Amygdala (tissue), 56 donors: Measurements from ENCODE around the gene GABRE.

Experiments used
- DNase-seq, 56 donors: peaks; one replicate each; lab custom pipeline; 2025; lab: John Stamatoyannopoulos, UW

The GABRE gene, protein sequence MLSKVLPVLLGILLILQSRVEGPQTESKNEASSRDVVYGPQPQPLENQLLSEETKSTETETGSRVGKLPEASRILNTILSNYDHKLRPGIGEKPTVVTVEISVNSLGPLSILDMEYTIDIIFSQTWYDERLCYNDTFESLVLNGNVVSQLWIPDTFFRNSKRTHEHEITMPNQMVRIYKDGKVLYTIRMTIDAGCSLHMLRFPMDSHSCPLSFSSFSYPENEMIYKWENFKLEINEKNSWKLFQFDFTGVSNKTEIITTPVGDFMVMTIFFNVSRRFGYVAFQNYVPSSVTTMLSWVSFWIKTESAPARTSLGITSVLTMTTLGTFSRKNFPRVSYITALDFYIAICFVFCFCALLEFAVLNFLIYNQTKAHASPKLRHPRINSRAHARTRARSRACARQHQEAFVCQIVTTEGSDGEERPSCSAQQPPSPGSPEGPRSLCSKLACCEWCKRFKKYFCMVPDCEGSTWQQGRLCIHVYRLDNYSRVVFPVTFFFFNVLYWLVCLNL

GRCh38 chrX:151974336-151975227, at the start of gene GABRE:
TSS of gene GABRE (minus strand) at chrX:151974676. CDS start at chrX:151974625, 51 bp downstream.
- DNase-seq = peak in 1 of 56 donors; percentile 3

DNA sequence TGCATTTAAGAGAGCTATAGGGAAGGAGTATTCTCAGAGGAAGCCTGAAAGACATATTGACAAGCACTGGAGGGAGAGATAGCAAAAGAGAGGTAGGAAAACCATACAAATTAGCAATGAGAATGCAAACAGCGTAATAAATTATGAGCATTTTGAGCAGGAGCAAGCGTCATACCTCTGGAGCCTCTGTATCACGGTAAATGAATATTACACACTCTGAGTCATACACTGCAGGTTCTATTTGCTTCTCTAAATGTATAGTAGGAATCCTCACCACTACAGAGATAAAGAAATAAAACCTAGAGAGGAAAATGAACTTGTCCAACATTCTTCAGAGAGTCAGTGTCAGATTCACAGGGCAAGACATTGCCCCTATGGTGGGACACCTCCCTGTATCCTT, 46.4 kb upstream of the GABRE start:
- no peak for DNase-seq

DNA sequence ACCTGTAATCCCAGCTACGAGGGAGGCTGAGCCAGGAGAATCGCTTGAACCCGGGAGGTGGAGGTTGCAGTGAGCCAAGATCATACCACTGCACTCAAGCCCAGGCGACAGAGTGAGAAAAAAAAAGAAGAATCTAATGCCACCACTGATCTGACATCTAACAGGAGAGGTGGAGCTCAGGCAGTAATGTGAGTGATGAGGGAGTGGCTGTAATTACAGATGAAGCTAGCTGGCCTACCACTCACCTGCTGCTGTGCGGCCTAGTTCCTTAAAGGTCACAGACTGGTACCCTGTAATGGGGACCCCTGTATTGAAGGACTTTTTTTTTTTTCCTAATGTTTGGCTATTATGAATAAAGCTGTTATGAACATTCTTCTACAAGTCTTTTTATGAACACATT, 25.3 kb upstream of the GABRE start:
- no peak for DNase-seq

DNA sequence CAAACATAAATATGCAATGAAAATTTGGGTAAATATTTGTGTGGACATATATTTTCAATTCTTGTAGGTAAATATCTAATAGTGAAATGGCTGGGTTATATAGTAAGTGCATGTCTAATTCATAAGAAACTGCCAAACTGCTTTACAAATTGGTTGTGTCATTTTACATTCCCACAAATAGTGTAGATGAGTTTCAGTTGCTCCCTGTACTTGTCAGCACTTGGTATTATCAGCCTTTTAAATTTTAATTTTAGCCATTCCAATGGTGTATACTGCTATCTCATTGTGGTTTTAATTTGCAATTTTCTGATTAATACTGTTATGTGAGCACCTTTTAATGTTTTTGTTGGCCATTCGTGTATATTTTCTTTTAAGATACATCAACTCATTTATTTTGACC, 23.1 kb upstream of the GABRE start:
- DNase-seq = no peak

DNA sequence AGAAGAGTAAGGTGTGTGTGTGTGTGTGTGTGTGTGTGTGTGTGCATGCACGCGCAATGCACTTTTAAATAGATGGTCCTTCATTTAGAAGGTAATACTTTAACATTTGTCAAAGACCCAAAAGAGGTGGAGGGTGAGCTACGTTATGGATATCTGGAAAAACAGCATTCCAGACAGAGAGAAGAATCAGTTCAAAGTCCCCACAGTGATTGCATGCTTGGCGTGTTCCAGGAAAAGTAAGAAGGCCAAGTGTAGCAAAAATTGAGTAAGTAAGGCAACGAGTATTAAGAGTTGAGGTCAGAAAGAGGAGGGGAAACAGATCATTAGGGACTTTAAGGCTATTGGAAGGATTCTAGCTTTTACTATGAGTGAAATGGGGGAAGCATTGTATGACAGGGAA, 21.9 kb upstream of the GABRE start:
- no peak for DNase-seq

- no peak for DNase-seq
Measured at GRCh38 chrX:151994476-151994875, 20.0 kb upstream of the GABRE start.

- no peak for DNase-seq
Measured at GRCh38 chrX:151988706-151989299, 14.3 kb upstream of the GABRE start.

DNA sequence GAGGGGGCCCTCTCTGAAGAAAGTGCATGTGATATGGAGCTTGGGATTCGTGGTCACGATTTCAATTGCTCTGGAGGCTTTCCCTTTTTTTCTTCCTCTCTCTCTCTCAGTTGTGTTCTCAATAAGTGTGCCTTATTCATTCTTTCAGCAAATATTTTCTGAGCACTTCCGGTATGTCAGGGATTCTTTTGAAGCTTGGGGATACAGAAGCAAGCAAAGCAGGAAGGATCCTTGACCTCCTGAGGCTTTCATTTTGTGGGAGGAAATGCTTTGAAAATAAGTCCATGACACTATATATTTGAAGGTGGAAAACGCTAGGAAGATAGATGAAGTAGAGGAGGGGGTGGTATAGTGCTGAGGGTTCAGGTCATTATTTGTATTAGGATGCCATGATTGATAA, 12.6 kb upstream of the GABRE start:
- DNase-seq = no peak

GRCh38 chrX:151985955-151986354, 11.5 kb upstream of the GABRE start:
- no peak for DNase-seq

- DNase-seq = no peak
Measured at GRCh38 chrX:151985531-151985930, 11.1 kb upstream of the GABRE start.

GRCh38 chrX:151984902-151985301, 10.4 kb upstream of the GABRE start:
- no peak for DNase-seq

DNA sequence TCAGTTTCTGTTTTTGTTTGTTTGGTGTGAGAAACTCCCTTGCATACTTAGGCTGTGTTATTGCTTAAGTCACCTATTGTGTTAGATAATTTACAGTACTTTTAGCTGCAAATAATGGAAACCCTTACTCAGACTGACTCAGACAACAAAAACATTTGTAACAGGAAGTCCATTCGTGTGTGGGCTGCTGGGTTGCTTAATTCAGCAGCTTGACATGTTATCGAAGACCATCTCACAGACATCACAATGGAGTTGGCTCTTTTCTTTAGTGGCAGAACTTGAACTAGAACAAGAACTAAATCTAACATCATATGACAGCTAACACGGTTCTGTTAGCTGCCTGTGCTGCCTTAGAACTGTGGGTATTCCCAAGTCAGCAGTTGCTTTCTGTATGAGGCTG, 9.9 kb upstream of the GABRE start:
- no peak for DNase-seq

- DNase-seq = no peak
Measured at GRCh38 chrX:151983186-151983585, 8.7 kb upstream of the GABRE start.

DNA sequence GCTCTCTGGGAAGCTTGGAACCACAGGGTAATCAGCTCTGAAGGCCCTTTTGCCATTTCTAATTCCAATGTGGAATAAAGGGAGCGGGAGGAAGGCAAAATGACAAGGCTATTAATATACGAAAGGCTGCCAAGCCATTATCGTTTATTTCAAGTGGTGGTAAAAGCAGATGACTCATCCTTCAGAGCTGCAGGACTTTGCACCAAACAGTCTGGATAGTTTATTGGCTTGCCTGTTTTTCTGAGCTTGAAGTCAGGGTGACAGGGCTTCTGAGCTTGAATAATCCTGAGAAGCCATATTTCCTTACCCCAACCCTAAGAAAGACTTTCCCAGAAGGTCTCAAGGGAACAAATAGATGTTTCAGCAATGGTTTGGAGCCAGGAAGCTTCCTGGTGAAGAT, 7.7 kb upstream of the GABRE start:
- no peak for DNase-seq

DNA sequence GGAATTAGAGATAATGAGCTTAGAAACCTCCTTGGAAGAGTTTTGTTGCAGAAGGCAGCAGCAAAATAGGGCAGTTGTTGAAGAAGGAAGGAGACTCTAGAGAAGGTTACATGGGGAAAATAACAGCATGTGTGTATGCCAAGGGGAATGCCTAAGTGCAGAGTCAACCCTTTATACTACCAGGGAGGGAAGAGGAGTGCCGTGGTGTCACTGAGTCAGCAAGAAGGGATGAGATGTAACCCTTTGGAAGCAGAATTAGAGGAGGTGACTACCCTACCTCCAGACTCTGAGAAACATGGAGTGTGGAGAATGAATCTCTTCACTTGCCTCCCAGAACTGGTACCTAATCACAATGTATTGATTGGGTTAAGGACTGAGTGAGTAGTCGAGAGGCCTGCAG, 6.7 kb upstream of the GABRE start:
- no peak for DNase-seq

DNA sequence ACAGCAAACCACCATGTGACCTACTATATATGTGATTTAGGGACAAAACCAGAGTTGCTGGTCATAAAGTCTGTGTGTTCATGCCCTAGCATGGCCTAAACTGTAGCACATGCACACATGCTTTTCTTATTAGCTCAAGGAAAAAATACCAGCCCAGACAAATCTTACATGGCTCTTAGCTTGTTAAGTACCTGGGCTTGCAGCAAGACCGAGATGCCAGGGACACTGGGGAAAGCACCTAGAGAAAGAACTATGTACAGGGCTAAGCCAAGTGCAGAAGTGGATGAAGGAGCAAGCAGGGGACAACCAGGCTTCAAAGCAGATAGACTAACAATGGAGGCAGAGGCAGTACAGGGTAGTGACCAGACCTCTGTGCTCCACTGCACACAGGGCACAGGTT, 3.4 kb upstream of the GABRE start:
- DNase-seq = no peak

GRCh38 chrX:151977009-151977408, 2.5 kb upstream of the GABRE start:
- DNase-seq = no peak

DNA sequence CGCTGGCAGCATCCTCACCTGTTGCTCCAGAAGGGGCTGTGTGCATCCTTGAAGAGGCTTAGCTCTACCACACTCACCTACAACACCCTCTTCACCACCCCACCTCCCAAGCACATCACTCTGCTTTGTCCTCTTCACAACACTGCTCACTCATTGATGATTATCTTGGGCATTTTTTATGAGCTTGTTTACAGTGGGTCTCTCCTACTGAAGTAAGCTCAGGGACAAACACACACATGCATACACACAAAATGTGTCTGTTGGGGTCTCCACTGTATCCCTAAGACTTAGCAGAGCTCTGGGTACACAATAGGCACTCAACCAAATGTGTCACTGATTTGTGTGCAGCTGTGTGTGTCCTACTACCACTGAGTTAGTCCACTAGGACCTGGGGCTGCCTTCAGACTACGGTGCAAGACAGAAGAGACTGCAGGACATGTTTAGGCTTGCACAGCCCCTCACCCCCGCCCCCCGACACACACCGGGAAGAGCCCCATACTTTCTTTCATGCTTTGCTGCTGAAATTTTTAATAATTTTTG, 1.3 kb upstream of the GABRE start:
- DNase-seq = no peak

- no peak for DNase-seq
Measured at GRCh38 chrX:151975228-151975593, 735 bp upstream of the GABRE start.

- DNase-seq = no peak
Measured at GRCh38 chrX:151973851-151974335, 583 bp downstream of the GABRE start.
